GM12875 (cell line): ENCODE data around the gene HARBI1.
"Not testable (repeated sequence)": the region's sequence is repeated elsewhere in the genome, so short reads cannot be mapped to it uniquely, and the experiment has no call there.

Source experiments
- H3K4me3 ChIP-seq: one replicate; pipeline ENCODE4 v1.5.1; 2011; ENCODE audit warnings: low read depth, low read length, control low read depth
- TF ChIP-seq, protein P1 (sequence below): IDR thresholded peaks from 2 replicates; pipeline ENCODE4 v1.5.1; 2011; ENCODE audit warnings: low read depth, mild to moderate bottlenecking, control low read depth, inconsistent platforms, low read length, moderate library complexity, borderline replicate concordance; ENCODE audit not compliant: insufficient read depth

Gene HARBI1

DNA sequence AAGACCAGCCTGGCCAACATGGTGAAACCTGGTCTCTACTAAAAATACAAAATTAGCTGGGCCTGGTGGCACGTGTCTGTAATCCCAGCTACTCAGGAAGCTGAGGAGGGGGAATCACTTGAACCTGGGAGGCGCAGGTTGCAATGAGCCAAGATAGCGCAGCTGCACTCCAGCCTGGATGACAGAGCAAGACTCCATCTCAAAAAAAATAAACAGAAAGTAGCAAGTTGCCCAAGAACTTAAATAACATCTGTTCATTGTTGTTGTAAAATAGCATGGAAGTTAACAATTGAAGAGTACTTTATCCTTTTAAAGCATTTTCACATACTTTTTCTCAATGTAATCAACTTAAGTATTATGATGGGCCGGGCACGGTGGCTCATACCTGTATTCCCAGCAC is 28.9 kb downstream of the HARBI1 start:
- no peak overlapping the region for H3K4me3 ChIP-seq
- TF ChIP-seq, protein P1, sequence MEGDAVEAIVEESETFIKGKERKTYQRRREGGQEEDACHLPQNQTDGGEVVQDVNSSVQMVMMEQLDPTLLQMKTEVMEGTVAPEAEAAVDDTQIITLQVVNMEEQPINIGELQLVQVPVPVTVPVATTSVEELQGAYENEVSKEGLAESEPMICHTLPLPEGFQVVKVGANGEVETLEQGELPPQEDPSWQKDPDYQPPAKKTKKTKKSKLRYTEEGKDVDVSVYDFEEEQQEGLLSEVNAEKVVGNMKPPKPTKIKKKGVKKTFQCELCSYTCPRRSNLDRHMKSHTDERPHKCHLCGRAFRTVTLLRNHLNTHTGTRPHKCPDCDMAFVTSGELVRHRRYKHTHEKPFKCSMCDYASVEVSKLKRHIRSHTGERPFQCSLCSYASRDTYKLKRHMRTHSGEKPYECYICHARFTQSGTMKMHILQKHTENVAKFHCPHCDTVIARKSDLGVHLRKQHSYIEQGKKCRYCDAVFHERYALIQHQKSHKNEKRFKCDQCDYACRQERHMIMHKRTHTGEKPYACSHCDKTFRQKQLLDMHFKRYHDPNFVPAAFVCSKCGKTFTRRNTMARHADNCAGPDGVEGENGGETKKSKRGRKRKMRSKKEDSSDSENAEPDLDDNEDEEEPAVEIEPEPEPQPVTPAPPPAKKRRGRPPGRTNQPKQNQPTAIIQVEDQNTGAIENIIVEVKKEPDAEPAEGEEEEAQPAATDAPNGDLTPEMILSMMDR: no peak

DNA sequence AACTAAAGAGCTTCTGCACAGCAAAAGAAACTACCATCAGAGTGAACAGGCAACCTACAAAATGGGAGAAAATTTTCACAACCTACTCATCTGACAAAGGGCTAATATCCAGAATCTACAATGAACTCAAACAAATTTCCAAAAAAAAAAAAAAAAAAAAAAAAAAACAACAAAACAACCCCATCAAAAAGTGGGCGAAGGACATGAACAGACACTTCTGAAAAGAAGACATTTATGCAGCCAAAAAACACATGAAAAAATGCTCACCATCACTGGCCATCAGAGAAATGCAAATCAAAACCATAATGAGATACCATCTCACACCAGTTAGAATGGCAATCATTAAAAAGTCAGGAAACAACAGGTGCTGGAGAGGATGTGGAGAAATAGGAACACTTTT is 33.5 kb downstream of the HARBI1 start:
- not testable (repeated sequence) for H3K4me3 ChIP-seq

DNA sequence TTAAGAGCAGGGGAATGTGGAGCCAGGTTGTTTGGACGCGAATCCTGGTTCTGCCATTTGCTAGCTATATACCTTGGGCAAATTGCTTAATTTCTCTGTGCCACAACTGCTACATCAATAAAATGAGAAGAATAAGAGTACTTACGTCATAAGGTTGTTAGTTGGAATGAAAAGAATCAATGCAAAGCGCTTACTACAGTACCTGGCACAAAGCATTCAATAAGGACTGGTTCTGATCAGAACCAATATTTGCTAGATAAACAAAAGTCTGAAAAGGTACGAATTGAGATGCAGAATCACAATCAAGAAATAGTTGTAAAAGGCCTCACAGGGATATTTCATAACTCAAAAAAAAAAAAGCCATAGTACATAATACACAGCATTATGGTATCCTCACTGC is 34.4 kb downstream of the HARBI1 start:
- TF ChIP-seq, protein P1: no peak
- H3K4me3 ChIP-seq: no peak overlapping the region

DNA sequence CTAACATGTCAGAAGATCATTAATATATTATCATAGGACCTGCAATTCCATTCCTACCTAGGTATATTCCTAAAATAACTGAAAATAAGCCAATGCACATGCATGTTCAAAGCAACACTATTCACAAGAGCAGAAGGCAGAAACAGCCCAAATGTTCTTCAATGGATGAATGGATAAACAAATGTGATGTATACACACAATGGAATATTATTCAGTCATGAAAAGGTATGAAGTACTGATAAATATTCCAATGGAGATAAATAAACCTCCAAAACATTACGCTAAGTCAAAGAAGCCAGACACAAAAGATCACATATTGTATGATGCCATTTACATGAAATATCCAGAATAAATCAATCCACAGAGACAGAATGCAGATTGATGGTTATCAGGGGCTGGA is 40.0 kb downstream of the HARBI1 start:
- TF ChIP-seq, protein P1: no peak
- H3K4me3 ChIP-seq: no peak overlapping the region

DNA sequence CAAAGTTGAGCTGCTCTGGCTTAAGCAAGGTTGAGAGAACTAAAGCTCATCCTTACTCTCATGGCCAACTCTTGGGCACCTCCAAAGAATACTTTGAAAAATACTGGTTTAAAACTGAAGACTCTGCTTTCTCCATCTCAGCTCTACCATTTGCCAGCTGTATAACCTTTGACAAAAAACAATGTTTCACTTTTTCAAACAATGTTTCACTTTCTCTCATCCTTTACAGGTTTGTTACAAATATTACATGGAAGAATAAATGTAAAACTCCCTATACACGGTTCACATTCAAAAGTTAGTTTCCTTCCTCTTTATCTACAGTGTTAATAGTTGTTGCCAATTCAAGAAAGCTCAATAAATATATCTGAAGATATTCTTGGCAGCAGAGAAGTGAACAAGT is 42.4 kb downstream of the HARBI1 start:
- TF ChIP-seq, protein P1: no peak
- H3K4me3 ChIP-seq: no peak overlapping the region

DNA sequence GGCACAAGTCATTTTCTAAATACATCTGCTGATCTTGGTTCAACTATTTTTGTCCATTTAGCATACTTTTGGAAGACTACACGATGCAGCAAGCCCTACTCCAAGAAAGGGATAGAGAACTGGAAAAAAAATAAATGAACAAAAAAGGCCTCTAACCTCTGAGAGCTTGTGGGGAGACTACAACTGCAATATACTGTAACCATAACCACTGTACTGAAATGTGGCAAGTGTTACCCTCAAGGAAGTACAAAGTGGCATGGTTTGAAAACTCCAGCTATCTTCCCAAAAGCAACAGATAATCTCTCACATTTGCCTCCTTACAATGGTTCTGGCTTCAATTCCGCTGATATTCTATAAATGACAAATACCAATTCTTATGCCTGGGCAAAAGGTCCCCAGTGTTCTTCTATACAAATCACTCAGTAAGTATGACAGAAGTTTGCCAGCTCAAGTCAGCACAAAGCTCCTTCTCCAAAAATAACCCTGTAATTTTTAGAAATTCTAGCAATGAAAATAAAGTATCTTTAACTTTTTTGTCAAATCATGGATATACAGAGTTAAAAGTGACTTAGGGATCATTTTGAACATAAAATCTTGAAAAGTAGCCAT is 46.1 kb downstream of the HARBI1 start:
- H3K4me3 ChIP-seq: no peak overlapping the region
- TF ChIP-seq, protein P1: no peak

DNA sequence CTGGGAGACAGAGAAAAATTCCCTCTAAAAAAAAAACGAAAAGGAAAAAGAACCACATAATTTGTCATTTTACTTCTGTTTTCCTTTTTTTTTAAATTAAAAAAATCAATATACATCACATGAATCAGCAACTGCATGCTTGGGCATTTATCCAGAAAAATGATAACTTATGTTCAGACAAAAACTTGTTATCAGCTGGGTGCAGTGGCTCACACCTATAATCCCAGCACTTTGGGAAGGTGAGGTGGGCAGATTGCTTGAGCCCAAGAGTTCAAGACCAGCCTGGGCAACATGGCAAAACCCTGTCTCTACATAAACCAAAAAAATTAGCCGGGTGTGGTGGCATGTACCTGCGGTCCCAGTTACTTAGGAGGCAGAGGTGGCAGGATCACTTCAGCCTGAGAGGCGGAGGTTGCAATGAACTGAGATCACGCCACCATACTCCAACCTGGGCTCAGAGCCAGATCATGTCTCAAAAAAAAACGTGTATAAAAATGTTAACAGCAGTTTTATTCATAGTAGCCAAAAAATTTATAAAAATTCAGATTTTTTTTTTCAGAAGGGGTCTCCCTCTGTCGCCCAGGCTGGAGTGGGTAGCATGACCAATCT is 51.7 kb downstream of the HARBI1 start:
- H3K4me3 ChIP-seq: no peak overlapping the region
- TF ChIP-seq, protein P1: no peak
